Lung (tissue), 12 donors: ENCODE measurements around the gene MEX3D. TPM values are rescaled to one million over a fixed set of nuclear protein-coding genes. Genes with fewer than 3 reads are reported as not detected.

Experiments
- ATAC-seq: fragments of 200-7000 bp; cut with Tn5 transposase; one replicate; pipeline ENCODE4 v1.9.1; 2020; ENCODE audit warnings: moderate number of reproducible peaks; ENCODE audit not compliant: insufficient read depth, low FRiP score
- DNase-seq, 3 donors: peaks; one replicate each; pipeline ENCODE4 v3.0.0-alpha.2; 2013 to 2017
- H3K27ac ChIP-seq, 2 donors: one replicate each; pipeline ENCODE4 v1.5.1; 2013; ENCODE audit warnings: mild to moderate bottlenecking in 2 of 2, moderate library complexity in 2 of 2, control low read depth in 1 of 2, inconsistent platforms in 1 of 2, low read depth in 1 of 2, low read length in 1 of 2
- H3K27me3 ChIP-seq, 3 donors: one replicate each; pipeline ENCODE4 v1.5.1; 2013; ENCODE audit warnings: low read length in 2 of 3; ENCODE audit not compliant: control insufficient read depth in 3 of 3, insufficient read depth in 3 of 3
- H3K36me3 ChIP-seq, 4 donors: one replicate each; pipeline ENCODE4 v1.5.1; 2013; ENCODE audit warnings: low read length in 4 of 4, mild to moderate bottlenecking in 1 of 4, moderate library complexity in 1 of 4; ENCODE audit not compliant: control insufficient read depth in 4 of 4, insufficient read depth in 4 of 4
- H3K4me1 ChIP-seq, 5 donors: one replicate each; pipeline ENCODE4 v1.5.1; 2013; ENCODE audit warnings: low read length in 5 of 5, mild to moderate bottlenecking in 2 of 5, moderate library complexity in 1 of 5; ENCODE audit not compliant: control insufficient read depth in 5 of 5, insufficient read depth in 5 of 5
- H3K4me3 ChIP-seq: one replicate; pipeline ENCODE4 v1.5.1; 2013; ENCODE audit warnings: mild to moderate bottlenecking, control low read depth, moderate library complexity
- H3K9ac ChIP-seq, 2 donors: one replicate each; pipeline ENCODE4 v1.5.1; 2013; ENCODE audit warnings: low read length in 2 of 2, control low read depth in 1 of 2; ENCODE audit not compliant: insufficient read depth in 1 of 2
- H3K9me3 ChIP-seq, 4 donors: one replicate each; pipeline ENCODE4 v1.5.1; 2013; ENCODE audit warnings: low read length in 3 of 4, mild to moderate bottlenecking in 1 of 4, moderate library complexity in 1 of 4; ENCODE audit not compliant: control insufficient read depth in 4 of 4, insufficient read depth in 3 of 4
- CTCF ChIP-seq: IDR thresholded peaks from 2 replicates; pipeline ENCODE4 v1.5.1; 2012; ENCODE audit warnings: mild to moderate bottlenecking; ENCODE audit errors: control extremely low read depth, extremely low read depth
- WGBS, 2 donors: extraction: QIAGEN DNeasy Blood & Tissue Kit; methylation state at CpG; one replicate each; pipeline ENCODE4 v1.1.7; 2013; 5-methylcytosine and 5-hydroxymethylcytosine counted together
- polyA plus RNA-seq, 2 donors: library from polyadenylated mRNA; stranded (reverse); fragments of 200-250 nt; gene quantifications; one replicate each; pipeline ENCODE4 v1.2.1, GENCODE V29; 2013
- total RNA-seq, 2 donors: library from RNA; depleted of rRNA in 1 of 2; stranded (reverse); fragments of >200 nt in 1 of 2; gene quantifications; one replicate each; pipeline ENCODE4 v1.2.1, GENCODE V29; 2014 to 2021
- donor health status: control.
- donor health status: control.
- donor health status: Bipolar disorder and iron deficiency.
- donor health status: healthy.
- donor health status: DM: yes; HTN: yes; CAD: no.

The MEX3D gene
- total and polyA plus RNA-seq, 4 donors = 4.8 to 33.9 (median 19.8) TPM

- 91 to 93% methylated on average over 20 of the region's 20 CpGs for WGBS, 2 donors
- ATAC-seq (no peak), DNase-seq (no peak)
- peaks cover 14 to 70% (median 17%) of the 10 kb centered on the region in 4 donors for H3K36me3 ChIP-seq
- H3K27ac ChIP-seq = no peak overlapping the region
- no peaks in the 10 kb centered on the region for H3K27me3 ChIP-seq
- TF ChIP-seq CTCF = no peak
- no peaks in the 10 kb centered on the region for H3K4me1 ChIP-seq
- no peak overlapping the region for H3K4me3 ChIP-seq
- no peaks in the 10 kb centered on the region for H3K9me3 ChIP-seq
- H3K9ac ChIP-seq = no peak overlapping the region
Observed at GRCh38 chr19:1580382-1580781, 12.3 kb upstream of the MEX3D start.

- Histone ChIP-seq H3K36me3 (peaks cover 12 to 63% (median 16%) of the 10 kb centered on the region in 4 donors), H3K27ac (no peak overlapping the region)
Observed at GRCh38 chr19:1579222-1579621, 11.1 kb upstream of the MEX3D start.

GRCh38 chr19:1577929-1578618 lies 9.9 kb upstream of the MEX3D start:
- peaks cover 11 to 56% (median 14%) of the 10 kb centered on the region in 4 donors for H3K36me3 ChIP-seq
- TF ChIP-seq CTCF = no peak
- H3K9ac ChIP-seq = no peak overlapping the region
- ATAC-seq (no peak), DNase-seq (no peak)
- no peaks in the 10 kb centered on the region for H3K4me1 ChIP-seq
- H3K27me3 ChIP-seq = no peaks in the 10 kb centered on the region
- no peak overlapping the region for H3K27ac ChIP-seq
- H3K4me3 ChIP-seq = no peak overlapping the region
- no peaks in the 10 kb centered on the region for H3K9me3 ChIP-seq
- WGBS, 2 donors = 89 to 94% methylated on average over 49 of the region's 49 CpGs

More at GRCh38 chr19:1579222-1579621, 11.1 kb upstream of the MEX3D start:
- 96% methylated on average over 20 of the region's 20 CpGs for WGBS, 2 donors
- no peak for TF ChIP-seq CTCF
- no peak for DNase-seq
- H3K9ac ChIP-seq = no peak overlapping the region
- no peak overlapping the region for H3K4me3 ChIP-seq
- H3K9me3 ChIP-seq = no peaks in the 10 kb centered on the region
- ATAC-seq = no peak
- no peaks in the 10 kb centered on the region for H3K4me1 ChIP-seq
- H3K27me3 ChIP-seq = no peaks in the 10 kb centered on the region
